ENCODE measurements around the gene FMO1.
A peak's percentile ranks its signal among the peaks of the same experiment; 100 is the strongest.
"Not testable (repeated sequence)": the region's sequence is repeated elsewhere in the genome, so short reads cannot be mapped to it uniquely, and the experiment has no call there.

Gene FMO1

DNA sequence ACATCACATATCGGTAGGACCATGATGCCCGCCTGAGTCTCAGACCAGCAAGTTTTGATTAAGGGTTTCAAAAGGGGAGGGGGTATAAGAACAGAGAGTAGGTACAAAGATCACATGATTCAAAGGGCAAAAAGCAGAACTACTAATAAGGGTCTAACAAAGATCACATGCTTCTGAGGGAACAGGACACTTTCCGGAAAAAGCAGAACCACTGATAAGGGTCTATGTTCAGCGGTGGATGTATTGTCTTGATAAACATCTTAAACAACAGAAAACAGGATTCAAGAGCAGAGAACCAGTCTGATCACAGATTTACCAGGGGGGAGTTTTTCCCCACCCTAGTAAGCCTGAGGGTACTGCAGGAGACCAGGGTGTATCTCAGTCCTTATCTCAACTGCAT lies 12.1 kb upstream of the FMO1 start:
- not testable (repeated sequence) for DNase-seq (ENCODE audit: low read depth)

DNA sequence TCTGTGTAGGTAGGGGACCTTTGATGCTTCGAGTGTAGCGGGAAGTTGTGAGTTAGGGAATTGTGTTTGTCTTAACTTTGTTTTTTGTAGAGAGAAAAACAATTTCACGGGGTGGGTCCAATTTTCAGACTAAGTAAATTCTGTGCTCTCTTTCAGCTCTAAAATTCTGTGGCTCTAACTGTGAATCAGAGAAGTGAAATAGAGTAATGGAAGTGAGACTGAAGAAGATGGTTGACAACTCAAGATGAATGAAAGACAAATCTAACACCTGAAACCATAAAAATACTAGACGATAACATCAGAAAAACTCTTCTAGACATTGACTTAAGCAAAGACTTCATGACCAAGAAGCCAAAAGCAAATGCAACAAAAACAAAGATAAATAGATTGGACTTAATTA lies 4.4 kb upstream of the FMO1 start:
- no peak for DNase-seq (ENCODE audit: low read depth)

DNA sequence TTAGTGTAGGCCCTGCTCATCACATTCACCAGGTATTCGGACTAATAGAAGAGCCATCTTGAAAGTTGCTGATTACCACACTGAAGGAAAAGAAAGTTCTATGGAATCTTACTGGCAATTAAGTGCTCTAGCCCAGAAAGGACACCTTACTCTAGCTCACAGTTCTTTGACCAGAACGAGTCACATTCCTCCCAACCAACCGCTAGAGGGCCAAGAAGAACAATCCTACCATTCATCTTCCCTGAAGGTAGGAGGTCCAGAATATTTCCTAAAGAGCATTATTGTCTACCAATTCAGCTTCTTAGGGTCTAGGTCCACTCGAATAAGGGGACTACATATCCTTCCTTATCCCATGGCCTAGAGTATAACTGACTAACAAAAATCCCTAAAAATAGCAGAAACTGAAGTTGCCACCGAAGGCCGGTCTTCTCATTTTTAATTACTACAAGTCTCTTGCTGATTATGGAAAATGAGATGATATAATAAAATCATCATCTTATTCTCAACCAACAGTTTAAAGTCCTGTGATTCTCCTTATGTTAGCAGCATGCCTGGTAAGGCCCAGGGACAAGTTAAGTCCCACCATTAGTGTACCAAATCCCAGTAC lies 2.7 kb upstream of the FMO1 start:
- peak; percentile 39 for DNase-seq (ENCODE audit: low read depth)

DNA sequence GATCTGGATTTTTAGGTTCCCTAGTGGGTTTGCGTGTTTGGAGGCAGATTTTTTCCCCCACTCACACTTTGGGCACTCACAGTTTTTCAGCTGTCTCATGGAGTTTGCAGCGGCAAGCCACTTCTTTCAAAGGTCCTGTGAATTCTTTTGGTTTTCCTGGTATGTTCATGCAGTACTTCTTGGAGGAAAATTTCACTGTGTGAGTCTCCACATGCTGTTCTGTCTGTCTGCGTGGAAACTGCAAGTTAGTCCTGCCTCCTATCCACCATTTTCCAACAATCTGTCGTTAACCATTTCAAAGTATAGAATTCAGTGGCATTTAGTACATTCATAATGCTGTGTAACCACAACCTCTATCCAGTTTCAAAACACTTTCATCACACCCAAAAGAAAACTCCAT lies 793 bp upstream of the FMO1 start:
- DNase-seq (ENCODE audit: low read depth) = no peak

DNA sequence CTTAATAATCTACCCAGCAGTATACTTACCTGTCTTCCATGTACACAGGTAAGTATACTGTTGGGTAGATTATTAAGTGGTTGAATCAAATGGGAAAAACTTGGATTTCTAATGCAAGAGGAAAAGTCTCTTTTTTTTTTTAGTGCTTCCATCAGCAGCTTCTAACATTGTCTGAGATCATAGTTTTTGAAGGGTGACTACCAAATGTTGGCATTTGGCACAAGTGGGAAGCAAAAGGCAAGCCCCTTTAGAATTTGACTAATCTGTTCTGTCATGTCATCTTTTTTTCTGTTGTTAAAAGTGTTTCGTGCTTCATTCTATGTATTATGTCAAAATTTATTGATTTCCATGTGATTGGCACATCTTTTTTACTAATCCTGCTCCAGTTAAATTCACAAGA lies 547 bp downstream of the FMO1 start:
- no peak for DNase-seq (ENCODE audit: low read depth)

DNA sequence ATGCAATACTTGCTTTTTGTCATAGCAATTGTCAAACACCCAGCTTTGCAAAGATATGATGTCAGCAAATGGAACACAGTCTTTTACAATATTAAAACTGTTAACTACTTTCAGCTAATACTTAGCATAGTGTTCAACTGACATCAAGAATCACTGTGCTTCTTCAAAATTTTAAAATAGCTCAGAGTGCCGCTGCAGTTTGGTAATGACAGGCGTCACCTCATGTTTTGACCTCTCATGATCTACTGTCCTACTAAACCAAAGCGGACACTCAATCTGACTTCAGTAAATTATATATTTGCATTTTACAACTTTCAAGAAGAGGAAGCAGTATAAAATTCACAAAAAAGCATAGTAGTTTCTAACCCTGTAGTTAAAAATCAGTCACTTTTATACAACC lies 2.0 kb downstream of the FMO1 start:
- no peak for DNase-seq (ENCODE audit: low read depth)

- peak; percentile 14 for DNase-seq (ENCODE audit: low read depth)
Measured at GRCh38 chr1:171251042-171251951, 3.0 kb downstream of the FMO1 start.

GRCh38 chr1:171251952-171252300 lies 3.6 kb downstream of the FMO1 start:
- no peak for DNase-seq (ENCODE audit: low read depth)

- DNase-seq (ENCODE audit: low read depth) = no peak
Measured at GRCh38 chr1:171252482-171252881, 4.2 kb downstream of the FMO1 start.

GRCh38 chr1:171254859-171255258 lies 6.6 kb downstream of the FMO1 start:
- DNase-seq (ENCODE audit: low read depth) = no peak

- peak; percentile 74 for DNase-seq (ENCODE audit: low read depth)
Measured at GRCh38 chr1:171256940-171257606, 8.8 kb downstream of the FMO1 start.

DNA sequence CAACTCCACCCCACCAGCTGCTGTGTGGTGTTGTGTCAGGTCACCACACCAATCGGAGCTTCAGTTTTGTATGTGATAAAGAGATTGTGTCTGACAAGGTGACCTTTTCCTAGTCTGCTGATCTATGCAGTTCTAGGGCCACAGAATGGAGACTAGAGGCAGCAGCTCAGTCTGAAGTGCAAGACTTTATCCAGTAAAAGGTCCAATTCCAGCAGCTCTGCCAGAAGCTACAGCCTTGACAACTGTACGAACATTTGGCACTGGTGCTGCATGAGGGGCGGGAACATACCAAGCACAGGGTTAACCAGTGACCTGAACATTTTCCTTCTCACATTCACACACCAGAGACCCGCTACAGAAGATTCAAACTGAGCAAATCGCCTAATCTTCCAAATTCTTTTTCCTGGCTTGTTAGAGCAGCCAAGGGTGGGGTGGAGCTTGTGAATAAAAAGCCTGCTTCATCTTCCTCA lies 9.3 kb downstream of the FMO1 start:
- peak; percentile 32 for DNase-seq (ENCODE audit: low read depth)

DNA sequence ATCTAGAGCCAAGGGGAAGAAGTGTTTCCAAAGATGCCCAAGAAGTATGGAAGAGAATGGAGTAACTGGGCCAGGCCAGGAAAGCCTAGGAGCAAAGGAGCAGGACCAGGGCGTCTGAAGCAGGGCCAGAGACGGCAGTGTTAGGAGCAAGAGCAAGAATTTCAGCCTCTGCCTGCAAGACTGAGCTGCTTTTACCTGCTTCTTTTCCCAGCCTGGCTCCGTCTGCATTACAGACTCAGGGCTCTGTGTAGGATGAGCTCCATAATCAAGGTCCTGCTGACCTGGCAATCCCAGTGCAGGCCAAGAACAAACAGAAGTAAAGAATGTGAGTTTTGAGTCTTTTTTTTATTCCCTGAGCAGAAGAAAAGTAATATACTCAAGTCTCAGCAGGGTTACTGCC lies 10.1 kb downstream of the FMO1 start:
- no peak for DNase-seq (ENCODE audit: low read depth)

- DNase-seq (ENCODE audit: low read depth) = no peak
Measured at GRCh38 chr1:171258943-171259342, 10.6 kb downstream of the FMO1 start.

DNA sequence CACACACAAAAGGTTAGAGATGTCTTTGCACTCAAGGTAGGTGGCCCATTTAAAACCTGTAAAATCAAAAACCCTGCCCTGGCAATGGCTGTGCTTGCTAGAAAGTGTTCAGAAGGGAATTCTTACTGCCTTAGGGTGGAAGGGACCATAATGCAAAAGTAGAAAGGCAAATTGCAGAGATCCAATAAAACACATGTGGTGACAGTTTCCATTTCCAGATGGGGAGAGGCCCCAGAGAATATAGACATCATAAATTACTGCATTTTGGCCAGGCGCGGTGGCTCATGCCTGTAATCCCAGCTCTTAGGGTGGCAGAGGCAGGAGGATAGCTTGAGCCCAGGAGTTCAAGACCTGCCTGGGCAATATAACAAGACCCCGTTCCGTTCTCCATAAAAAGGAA lies 13.0 kb downstream of the FMO1 start:
- no peak for DNase-seq (ENCODE audit: low read depth)

DNA sequence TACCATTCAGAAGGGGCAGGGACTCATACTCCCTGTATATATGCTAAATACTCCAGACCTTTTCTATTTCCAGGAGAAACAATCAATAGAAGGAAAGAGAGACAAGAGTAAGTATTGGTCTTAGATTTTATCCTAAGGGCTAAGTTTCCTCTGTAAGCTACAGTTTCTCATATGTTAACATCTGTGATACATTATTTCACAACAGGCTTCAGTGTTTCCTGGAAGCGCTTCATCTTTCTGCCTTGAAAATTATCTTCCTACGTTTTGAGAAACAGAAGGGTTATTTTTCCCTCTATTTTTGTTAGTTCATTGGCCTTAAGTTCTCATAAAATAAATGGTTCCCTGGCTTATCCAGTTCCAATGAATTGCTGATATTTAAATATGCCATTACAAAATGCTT lies 15.6 kb downstream of the FMO1 start:
- peak; percentile 53 for DNase-seq (ENCODE audit: low read depth)

DNA sequence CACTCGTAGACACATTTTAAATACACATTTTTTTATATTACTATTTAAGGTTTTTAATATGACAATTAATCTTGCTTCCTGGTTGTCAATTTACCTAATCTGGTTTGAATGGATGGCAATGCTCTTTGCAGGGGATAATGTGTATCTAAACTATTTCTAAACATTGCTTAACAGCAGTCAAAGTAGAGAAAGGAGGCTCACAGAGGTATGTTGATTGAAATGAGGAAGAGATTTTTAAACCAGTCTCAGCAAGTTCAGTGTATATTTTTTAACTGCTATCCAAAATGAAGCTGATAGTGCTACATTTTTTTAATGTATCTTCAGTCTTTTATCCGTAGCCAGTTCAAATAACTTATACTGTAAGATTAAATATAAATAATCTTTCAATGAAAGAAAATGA lies 17.4 kb downstream of the FMO1 start:
- no peak for DNase-seq (ENCODE audit: low read depth)

GRCh38 chr1:171266930-171267329 lies 18.6 kb downstream of the FMO1 start:
- DNase-seq (ENCODE audit: low read depth) = no peak

- DNase-seq (ENCODE audit: low read depth) = peak; percentile 63
Measured at GRCh38 chr1:171267391-171267790, 19.1 kb downstream of the FMO1 start.

GRCh38 chr1:171270806-171271205 lies 22.5 kb downstream of the FMO1 start:
- DNase-seq (ENCODE audit: low read depth) = no peak

DNA sequence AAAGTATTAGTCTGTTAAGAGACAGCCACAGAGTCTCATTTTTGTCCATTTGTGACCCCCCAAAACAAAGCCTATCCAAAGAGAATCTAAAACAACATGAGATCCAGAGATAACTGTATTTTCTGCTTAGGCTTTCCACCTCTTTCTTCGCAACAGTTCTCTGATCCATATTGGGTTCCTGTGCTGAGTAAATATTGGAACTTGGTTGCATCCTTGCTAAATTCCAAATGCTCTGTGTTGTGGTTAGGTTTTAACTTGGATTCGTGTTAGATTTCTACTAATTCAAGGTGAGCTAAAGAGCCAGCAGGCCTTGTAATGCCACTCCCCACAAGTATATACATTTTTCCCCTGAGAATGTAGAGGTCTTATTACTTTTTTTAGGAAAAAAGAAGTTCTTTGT lies 29.2 kb downstream of the FMO1 start:
- no peak for DNase-seq (ENCODE audit: low read depth)

DNA sequence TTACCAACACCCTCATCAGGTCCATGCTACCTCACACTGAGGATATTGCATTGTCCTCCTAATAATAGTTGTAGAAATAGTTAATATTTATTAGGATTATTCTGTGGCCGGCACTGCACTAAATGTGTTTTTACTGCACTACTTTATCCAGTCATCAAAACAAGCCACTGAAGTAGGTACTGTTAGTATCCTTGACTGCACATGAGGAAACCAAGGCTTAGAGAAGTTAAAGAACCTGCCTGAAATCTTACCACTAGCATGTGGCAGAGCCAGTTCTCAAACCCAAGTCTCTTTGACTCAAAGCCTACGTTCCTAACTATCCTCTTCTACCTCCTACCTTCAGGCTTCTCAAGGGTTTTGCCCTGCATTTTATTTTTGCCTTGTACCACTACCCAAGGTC lies 30.9 kb downstream of the FMO1 start:
- DNase-seq (ENCODE audit: low read depth) = no peak

DNA sequence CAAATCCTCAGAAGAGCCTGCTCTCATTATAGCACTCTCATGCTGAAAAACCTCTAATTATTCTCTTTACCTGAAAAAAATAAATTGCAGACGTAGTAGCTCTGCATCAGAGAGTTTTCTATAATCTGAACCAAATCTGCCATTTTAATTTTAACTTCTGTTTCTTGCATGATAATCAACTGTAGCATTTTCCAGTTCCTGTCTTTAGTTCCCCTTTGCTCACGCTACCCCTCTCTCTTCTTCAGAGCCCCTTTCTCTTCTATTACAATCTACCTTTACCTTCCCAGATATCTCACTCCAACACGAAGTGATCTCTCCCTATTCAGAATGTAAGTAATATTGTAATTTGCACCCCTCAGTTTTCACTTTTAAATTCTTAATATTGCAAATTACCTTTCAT lies 31.4 kb downstream of the FMO1 start:
- DNase-seq (ENCODE audit: low read depth) = no peak

All from fibroblast of gingiva (primary cell).